H1 (cell line): ENCODE measurements around the gene CLN5. TPM values are rescaled to one million over a fixed set of nuclear protein-coding genes. Genes with fewer than 3 reads are reported as not detected.

Experiments used
- CTCF ChIA-PET: fragments of 300-600 bp; sonication (Branson Sonifier 250); formaldehyde crosslinking; loops from one replicate; lab custom pipeline; 2021; ENCODE audit not compliant: partially characterized antibody; lab: Charles Lee
- POLR2A ChIA-PET: fragments of 300-600 bp; sonication (Branson Sonifier 250); formaldehyde crosslinking; loops from one replicate; lab custom pipeline; 2021; ENCODE audit warnings: inconsistent platforms; ENCODE audit not compliant: partially characterized antibody; lab: Charles Lee
- DNase-seq, 2 experiments: peaks; one replicate each; pipeline versions ENCODE4 v3.0.0 to v3.0.0-alpha.2; 2010 to 2022; ENCODE audit warnings: low spot score in 2 of 2, low read depth in 1 of 2, mixed read lengths in 1 of 2
- FAIRE-seq: peaks from 2 replicates; lab custom pipeline; 2011; peaks lifted over from hg19 to GRCh38; lab: Jason Lieb, UNC
- H2AFZ ChIP-seq: 2 replicates; pipeline ENCODE4 v1.8.1; 2012; ENCODE audit warnings: low read length, inconsistent platforms
- H2AK5ac ChIP-seq: 2 replicates; pipeline ENCODE4 v1.6.1; 2013; ENCODE audit warnings: low read depth, low read length
- H2BK120ac ChIP-seq: replicated peaks from 2 replicates; pipeline ENCODE3; 2013; ENCODE audit warnings: low read depth, low read length, inconsistent platforms
- H2BK12ac ChIP-seq: 2 replicates; pipeline ENCODE4 v1.6.1; 2013; ENCODE audit warnings: low read depth, low read length
- H2BK15ac ChIP-seq: 2 replicates; pipeline ENCODE4 v1.6.1; 2013; ENCODE audit warnings: low read length
- H2BK20ac ChIP-seq: 2 replicates; pipeline ENCODE4 v1.6.1; 2013; ENCODE audit warnings: low read length
- H2BK5ac ChIP-seq: 2 replicates; pipeline ENCODE4 v1.6.1; 2013; ENCODE audit warnings: low read depth, low read length
- H3K14ac ChIP-seq: 2 replicates; pipeline ENCODE4 v1.6.1; 2013; ENCODE audit warnings: inconsistent platforms; ENCODE audit not compliant: insufficient read length
- H3K18ac ChIP-seq: 2 replicates; pipeline ENCODE4 v1.6.1; 2013; ENCODE audit warnings: low read length; ENCODE audit errors: extremely low read depth
- H3K23ac ChIP-seq: 2 replicates; pipeline ENCODE4 v1.6.1; 2013; ENCODE audit warnings: inconsistent platforms; ENCODE audit not compliant: insufficient read length
- H3K23me2 ChIP-seq: 2 replicates; pipeline ENCODE4 v1.6.1; 2013; ENCODE audit warnings: low read depth, low read length
- H3K27ac ChIP-seq: 2 replicates; pipeline ENCODE4 v1.6.1; 2011; ENCODE audit warnings: low read depth, low read length, inconsistent platforms
- H3K27me3 ChIP-seq, 4 experiments: replicated peaks in 1 of 4; 1 replicate in 1 of 4; 2 replicates in 3 of 4; pipeline versions ENCODE4 v1.6.1 to v1.8.1; 2011 to 2013; ENCODE audit warnings: low read length in 3 of 4, mild to moderate bottlenecking in 3 of 4, inconsistent platforms in 2 of 4, mixed read lengths in 2 of 4, moderate library complexity in 1 of 4; ENCODE audit not compliant: control insufficient read depth in 3 of 4, insufficient read depth in 3 of 4; ENCODE audit errors: extremely low read depth in 1 of 4
- H3K36me3 ChIP-seq, 4 experiments: 2 replicates each; pipeline versions ENCODE4 v1.6.1 to v1.8.1; 2011 to 2013; ENCODE audit warnings: mild to moderate bottlenecking in 4 of 4, low read length in 3 of 4, moderate library complexity in 2 of 4, control low read depth in 1 of 4, inconsistent platforms in 1 of 4; ENCODE audit not compliant: insufficient read depth in 4 of 4, control insufficient read depth in 2 of 4
- H3K4ac ChIP-seq: replicated peaks from 2 replicates; pipeline ENCODE3; 2013; ENCODE audit warnings: low read length, low read depth, mixed read lengths, inconsistent platforms; ENCODE audit not compliant: insufficient read length
- H3K4me1 ChIP-seq, 4 experiments: replicated peaks in 1 of 4; 1 replicate in 1 of 4; 2 replicates in 3 of 4; pipeline versions ENCODE4 v1.6.1 to v1.8.1; 2011 to 2013; ENCODE audit warnings: low read length in 3 of 4, inconsistent platforms in 2 of 4, mixed read lengths in 1 of 4; ENCODE audit not compliant: insufficient read depth in 4 of 4, control insufficient read depth in 3 of 4
- H3K4me2 ChIP-seq, 2 experiments: 2 replicates each; pipeline versions ENCODE4 v1.6.1 to v1.8.1; 2011 to 2013; ENCODE audit warnings: low read depth in 2 of 2, low read length in 2 of 2, control low read depth in 1 of 2, inconsistent platforms in 1 of 2, mild to moderate bottlenecking in 1 of 2; ENCODE audit not compliant: insufficient read depth in 1 of 2
- H3K4me3 ChIP-seq, 4 experiments: fragments of 200-600, 300-600 bp in 1 of 4; sonication (generic), shearing (Covaris generic), sonication (Bioruptor Twin) in 1 of 4; 2 replicates each; pipeline versions ENCODE4 v1.5.1 to v1.8.1; 2011 to 2016; ENCODE audit warnings: low read length in 4 of 4, low read depth in 3 of 4, control low read depth in 2 of 4, inconsistent platforms in 2 of 4, mild to moderate bottlenecking in 2 of 4, mixed read lengths in 1 of 4, moderate library complexity in 1 of 4; ENCODE audit not compliant: insufficient read depth in 2 of 4; ENCODE audit errors: extremely low read depth in 1 of 4
- H3K56ac ChIP-seq: replicated peaks from 2 replicates; pipeline ENCODE3; 2013; ENCODE audit warnings: low read depth, mild to moderate bottlenecking, mixed read lengths, low read length, inconsistent platforms; ENCODE audit not compliant: insufficient read length
- H3K79me1 ChIP-seq: 2 replicates; pipeline ENCODE4 v1.6.1; 2013; ENCODE audit warnings: low read depth, low read length, control low read depth
- H3K79me2 ChIP-seq, 2 experiments: 2 replicates each; pipeline versions ENCODE4 v1.6.1 to v1.8.1; 2012 to 2013; ENCODE audit warnings: low read length in 2 of 2, mild to moderate bottlenecking in 2 of 2, inconsistent platforms in 1 of 2; ENCODE audit not compliant: insufficient read depth in 2 of 2, control insufficient read depth in 1 of 2
- H3K9ac ChIP-seq, 4 experiments: replicated peaks in 1 of 4; 1 replicate in 1 of 4; 2 replicates in 3 of 4; pipeline versions ENCODE4 v1.6.1 to v1.8.1; 2011 to 2013; ENCODE audit warnings: low read depth in 3 of 4, low read length in 3 of 4, control low read depth in 2 of 4, mild to moderate bottlenecking in 2 of 4, moderate library complexity in 2 of 4, inconsistent platforms in 1 of 4; ENCODE audit errors: extremely low read depth in 1 of 4
- H3K9me3 ChIP-seq, 2 experiments: 2 replicates each; pipeline versions ENCODE4 v1.6.1 to v1.8.1; 2012 to 2013; ENCODE audit warnings: mild to moderate bottlenecking in 2 of 2, moderate library complexity in 2 of 2, control low read depth in 1 of 2, inconsistent platforms in 1 of 2, low read depth in 1 of 2, low read length in 1 of 2, mixed read lengths in 1 of 2; ENCODE audit not compliant: insufficient read depth in 2 of 2
- H4K20me1 ChIP-seq, 2 experiments: replicated peaks in 1 of 2; 2 replicates each; pipeline versions ENCODE3 to v1.8.1; 2011 to 2013; ENCODE audit warnings: inconsistent platforms in 2 of 2, low read length in 2 of 2, mild to moderate bottlenecking in 1 of 2; ENCODE audit not compliant: insufficient read depth in 2 of 2, control insufficient read depth in 1 of 2
- H4K5ac ChIP-seq: 2 replicates; pipeline ENCODE4 v1.6.1; 2013; ENCODE audit warnings: low read length, low read depth, mixed read lengths, inconsistent platforms; ENCODE audit not compliant: insufficient read length
- H4K8ac ChIP-seq: 2 replicates; pipeline ENCODE4 v1.8.0; 2013; ENCODE audit warnings: mild to moderate bottlenecking, moderate library complexity, low read length, inconsistent platforms; ENCODE audit not compliant: insufficient read depth; ENCODE audit errors: extremely low read depth
- H4K91ac ChIP-seq: replicated peaks from 2 replicates; pipeline ENCODE3; 2013; ENCODE audit warnings: low read length, mixed read lengths, inconsistent platforms; ENCODE audit not compliant: insufficient read length
- POLR2A ChIP-seq, 2 experiments: IDR thresholded peaks; 1 replicate in 1 of 2; 2 replicates in 1 of 2; pipeline ENCODE4 v1.6.1; 2011; ENCODE audit warnings: low read depth in 2 of 2, low read length in 2 of 2, mild to moderate bottlenecking in 2 of 2; ENCODE audit errors: control extremely low read depth in 1 of 2
- WGBS, 2 experiments: shearing (Covaris generic) in 1 of 2; methylation state at CpG; one replicate each; pipeline versions ENCODE4 v1.1.6 to v1.1.7; 2013 to 2015; ENCODE audit warnings: low lambda C conversion rate in 2 of 2, mixed read lengths in 2 of 2, inconsistent platforms in 1 of 2, low coverage in 1 of 2, missing lambda C conversion rate in 1 of 2; ENCODE audit not compliant: insufficient replicate concordance in 2 of 2, insufficient coverage in 1 of 2, insufficient read length in 1 of 2; ENCODE audit errors: extremely low coverage in 1 of 2, missing lambda C conversion rate in 1 of 2; 5-methylcytosine and 5-hydroxymethylcytosine counted together
- polyA plus RNA-seq, 7 experiments: library from polyadenylated mRNA; depleted of rRNA in 3 of 7; stranded (reverse) in 5 of 7; unstranded in 2 of 7; fragments of >200 nt in 5 of 7; fragments of 200-250 nt in 2 of 7; gene quantifications; 1 replicate in 5 of 7; 2 replicates in 1 of 7; 4 replicates in 1 of 7; pipeline versions ENCODE4 v1.2.1 to v1.2.3, GENCODE V29; 2011 to 2013; ENCODE audit warnings: missing spikeins in 2 of 7, mixed read lengths in 2 of 7
- total RNA-seq: library from RNA; stranded (reverse); fragmentation: NEBNext Ultra II Directional; extraction: Animal tissue kit (Norgen Biotek cat#: 25700); gene quantifications from 2 replicates; pipeline ENCODE4 v1.2.1, GENCODE V29; 2021

CLN5 gene
- total and polyA plus RNA-seq, 2 of the 8 experiments (the other 6 are each of a cell fraction or from before 2014, with no cell fraction given), result 5.3 to 10.1 TPM

DNA sequence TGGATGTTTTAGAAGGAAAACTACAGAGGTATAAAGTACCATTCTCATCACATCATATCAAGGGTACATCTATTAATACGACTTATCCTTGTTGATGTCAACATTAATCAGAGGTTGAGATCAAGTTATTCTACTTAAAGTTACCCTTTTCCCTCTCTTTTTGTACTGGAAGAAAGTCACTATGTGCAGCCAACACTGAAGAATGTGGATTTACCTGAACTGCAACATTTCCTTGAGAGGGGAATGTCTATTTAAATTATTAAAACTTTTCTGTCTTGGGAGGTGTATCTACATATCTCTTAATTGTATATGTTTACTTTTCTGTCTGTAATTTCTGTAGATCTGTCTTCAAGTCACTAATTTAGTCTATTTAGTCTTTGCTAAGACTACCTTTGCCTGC is 37.6 kb downstream of the CLN5 start:
- H3K36me3 ChIP-seq, result no peaks in the 10 kb centered on the region
- H3K27ac ChIP-seq, result no peak overlapping the region
- no peaks in the 10 kb centered on the region for H3K79me1 ChIP-seq
- CTCF ChIA-PET, result no interaction called here
- no peak overlapping the region for H3K4ac ChIP-seq
- H4K5ac ChIP-seq, result no peak overlapping the region
- H2BK5ac ChIP-seq, result no peak overlapping the region
- H4K8ac ChIP-seq, result no peak overlapping the region
- no peak overlapping the region for H3K4me2 ChIP-seq
- no peaks in the 10 kb centered on the region for H3K9me3 ChIP-seq
- no peak overlapping the region for H3K4me3 ChIP-seq
- peaks cover 0 to 3% of the 10 kb centered on the region in 2 experiments for H4K20me1 ChIP-seq
- no peaks in the 10 kb centered on the region for H3K27me3 ChIP-seq
- H3K23ac ChIP-seq, result no peak overlapping the region
- POLR2A ChIA-PET, result no interaction called here
- no peak overlapping the region for H3K9ac ChIP-seq
- no peak overlapping the region for H2AK5ac ChIP-seq
- peaks cover 0 to 19% of the 10 kb centered on the region in 2 experiments; a peak in 3 of 4 replicates for H3K79me2 ChIP-seq
- 80% methylated on average over 1 of the region's 1 CpG; no CpG with 5 or more reads in 1 of the 2 experiments for WGBS, 2 experiments
- H2BK120ac ChIP-seq, result no peak overlapping the region
- no peak for DNase-seq
- no peak overlapping the region for H4K91ac ChIP-seq
- no peak overlapping the region for H3K18ac ChIP-seq
- H2BK20ac ChIP-seq, result no peak overlapping the region
- H2AFZ ChIP-seq, result no peak overlapping the region
- H3K4me1 ChIP-seq, result peaks cover 1 to 5% (median 3%) of the 10 kb centered on the region in 4 experiments; a peak in 3 of 7 replicates
- no peak for FAIRE-seq
- no peak overlapping the region for H3K56ac ChIP-seq
- H2BK12ac ChIP-seq, result no peak overlapping the region
- peaks cover 5% of the 10 kb centered on the region for H3K23me2 ChIP-seq
- no peak overlapping the region for H2BK15ac ChIP-seq
- H3K14ac ChIP-seq, result no peak overlapping the region
- no peak for TF ChIP-seq POLR2A (IDR thresholded peaks at IDR 0.05; ENCODE audit: control extremely low read depth in 1 of 2, low read depth in 2 of 2, low read length in 2 of 2)
